ENCODE measurements around the gene ALDH3A1. TPM values are rescaled to one million over a fixed set of nuclear protein-coding genes. Genes with fewer than 3 reads are reported as not detected.

Gene ALDH3A1
- total RNA-seq, 1 experiment from 2014 or later: not detected

GRCh38 chr17:19717411-19717908 is 30.6 kb downstream of the ALDH3A1 start:
- CTCF ChIA-PET: no interaction called here
- no TSS peak for BruUV-seq (replicated peaks)
- TF ChIP-seq EZH2 (IDR thresholded peaks at IDR 0.05; ENCODE audit: borderline replicate concordance, low read depth, low read length, poor library complexity, severe bottlenecking) (no peak), CTCF (conservative IDR thresholded peaks at IDR 0.05; ENCODE audit: low read depth, low read length) (no peak)
- intact Hi-C loops (cut with micrococcal nuclease; ENCODE audit: unreplicated experiment): no loop called here
- no peak for DNase-seq (ENCODE audit: low spot score)
- H3K36me3 ChIP-seq (ENCODE audit: insufficient read depth, low read length, poor library complexity, severe bottlenecking): no peaks in the 10 kb centered on the region
- POLR2A ChIA-PET (ENCODE audit: low non-redundant PET): no interaction called here
- H3K4me3 ChIP-seq (ENCODE audit: low read depth, low read length, poor library complexity, severe bottlenecking): no peak overlapping the region
- no peaks in the 10 kb centered on the region for H3K4me1 ChIP-seq (ENCODE audit: insufficient read depth, low read length, poor library complexity, severe bottlenecking)
- no peaks in the 10 kb centered on the region for H3K27me3 ChIP-seq (replicated peaks; ENCODE audit: insufficient read depth, low read depth, low read length, poor library complexity)
- no peaks in the 10 kb centered on the region for H3K9me3 ChIP-seq (ENCODE audit: low read depth, low read length, poor library complexity, severe bottlenecking)
- H3K27ac ChIP-seq (ENCODE audit: low read depth, low read length, poor library complexity, severe bottlenecking): no peak overlapping the region

GRCh38 chr17:19717031-19717360 is 31.1 kb downstream of the ALDH3A1 start:
- Histone ChIP-seq H3K36me3 (ENCODE audit: insufficient read depth, low read length, poor library complexity, severe bottlenecking) (no peaks in the 10 kb centered on the region), H3K9me3 (ENCODE audit: low read depth, low read length, poor library complexity, severe bottlenecking) (no peaks in the 10 kb centered on the region), H3K4me3 (ENCODE audit: low read depth, low read length, poor library complexity, severe bottlenecking) (no peak overlapping the region), H3K27ac (ENCODE audit: low read depth, low read length, poor library complexity, severe bottlenecking) (no peak overlapping the region), H3K4me1 (ENCODE audit: insufficient read depth, low read length, poor library complexity, severe bottlenecking) (no peaks in the 10 kb centered on the region), H3K27me3 (replicated peaks; ENCODE audit: insufficient read depth, low read depth, low read length, poor library complexity) (no peaks in the 10 kb centered on the region)
- TF ChIP-seq EZH2 (IDR thresholded peaks at IDR 0.05; ENCODE audit: borderline replicate concordance, low read depth, low read length, poor library complexity, severe bottlenecking) (no peak), CTCF (conservative IDR thresholded peaks at IDR 0.05; ENCODE audit: low read depth, low read length) (no peak)
- ChIA-PET POLR2A (ENCODE audit: low non-redundant PET) (no interaction called here), CTCF (no interaction called here)
- no TSS peak for BruUV-seq (replicated peaks)
- intact Hi-C loops (cut with micrococcal nuclease; ENCODE audit: unreplicated experiment): no loop called here
- no peak for DNase-seq (ENCODE audit: low spot score)

GRCh38 chr17:19716108-19717030 is 31.7 kb downstream of the ALDH3A1 start, which contains the start of gene SLC47A2:
Gene SLC47A2 (minus strand): TSS chr17:19716584. CDS start chr17:19716555, 29 bp downstream.
- POLR2A ChIA-PET (ENCODE audit: low non-redundant PET): no interaction called here
- CTCF ChIA-PET: no interaction called here
- no peaks in the 10 kb centered on the region for H3K9me3 ChIP-seq (ENCODE audit: low read depth, low read length, poor library complexity, severe bottlenecking)
- BruUV-seq (replicated peaks): no TSS peak
- H3K36me3 ChIP-seq (ENCODE audit: insufficient read depth, low read length, poor library complexity, severe bottlenecking): no peaks in the 10 kb centered on the region
- TF ChIP-seq CTCF (conservative IDR thresholded peaks at IDR 0.05; ENCODE audit: low read depth, low read length): no peak
- no peak for TF ChIP-seq EZH2 (IDR thresholded peaks at IDR 0.05; ENCODE audit: borderline replicate concordance, low read depth, low read length, poor library complexity, severe bottlenecking)
- H3K27ac ChIP-seq (ENCODE audit: low read depth, low read length, poor library complexity, severe bottlenecking): no peak within 1 kb of the TSS
- intact Hi-C loops (cut with micrococcal nuclease; ENCODE audit: unreplicated experiment): no loop called here
- no peaks in the 10 kb centered on the region for H3K4me1 ChIP-seq (ENCODE audit: insufficient read depth, low read length, poor library complexity, severe bottlenecking)
- no peaks in the 10 kb centered on the region for H3K27me3 ChIP-seq (replicated peaks; ENCODE audit: insufficient read depth, low read depth, low read length, poor library complexity)
- no peak within 1 kb of the TSS for H3K4me3 ChIP-seq (ENCODE audit: low read depth, low read length, poor library complexity, severe bottlenecking)
- no peak for DNase-seq (ENCODE audit: low spot score)

Data from A673 (cell line).